Adrenal gland (tissue), 12 donors: ENCODE data around the gene TUBB2A. TPM values are rescaled to one million over a fixed set of nuclear protein-coding genes. Genes with fewer than 3 reads are reported as not detected.

Experiments
- DNase-seq, 7 donors: peaks; one replicate each; pipeline ENCODE4 v3.0.0-alpha.2; 2019 to 2020
- H3K27ac ChIP-seq, 5 donors: fragments of 200-600 bp; sonication (generic) in 4 of 5; 1 replicate in 3 of 5; 2 replicates in 2 of 5; pipeline versions ENCODE4 v1.5.1 to v1.8.0; 2016 to 2020; ENCODE audit warnings: mild to moderate bottlenecking in 1 of 5
- H3K27me3 ChIP-seq: fragments of 200-600 bp; 2 replicates; pipeline ENCODE4 v1.8.0; 2021
- H3K36me3 ChIP-seq, 2 donors: fragments of 200-600 bp; replicated peaks in 1 of 2; 1 replicate in 1 of 2; 2 replicates in 1 of 2; pipeline versions ENCODE4 v1.5.1 to v1.8.0; 2018 to 2022
- H3K4me1 ChIP-seq, 2 donors: fragments of 200-600 bp; replicated peaks in 1 of 2; 1 replicate in 1 of 2; 2 replicates in 1 of 2; pipeline versions ENCODE4 v1.5.1 to v1.8.0; 2018 to 2021
- H3K4me3 ChIP-seq, 4 donors: fragments of 200-600 bp; sonication (generic) in 3 of 4; one replicate each; pipeline ENCODE4 v1.5.1; 2016 to 2018
- H3K9me3 ChIP-seq, 3 donors: fragments of 200-600 bp; sonication (generic) in 1 of 3; replicated peaks in 1 of 3; 1 replicate in 2 of 3; 2 replicates in 1 of 3; pipeline versions ENCODE4 v1.5.1 to v1.8.0; 2016 to 2021
- CTCF ChIP-seq, 6 experiments: fragments of 450-650 bp in 4 of 6; fragments of 200-600 bp in 2 of 6; sonication (generic) in 1 of 6; IDR thresholded peaks; 1 replicate in 5 of 6; 2 replicates in 1 of 6; pipeline versions ENCODE4 v1.5.1 to v1.8.0; 2016 to 2021; ENCODE audit warnings: antibody characterized with exemption in 6 of 6, mild to moderate bottlenecking in 2 of 6, moderate library complexity in 1 of 6
- POLR2A ChIP-seq, 2 donors: fragments of 450-650 bp; IDR thresholded peaks; one replicate each; pipeline ENCODE4 v1.6.1; 2017; ENCODE audit warnings: antibody characterized with exemption in 2 of 2, mild to moderate bottlenecking in 2 of 2, moderate library complexity in 1 of 2
- WGBS, 4 donors: extraction: QIAGEN DNeasy Blood & Tissue Kit in 2 of 4; methylation state at CpG; one replicate each; pipeline versions ENCODE4 v1.1.5 to v1.1.7; 2013 to 2017; 5-methylcytosine and 5-hydroxymethylcytosine counted together
- intact Hi-C, 2 donors: fragments of 100-400 bp; cut with DNase I; formaldehyde crosslinking; loops; one replicate each; pipeline versions ENCODE4 v1.14.1 to v1.15.0; 2022 to 2023
- polyA plus RNA-seq, 3 donors: library from polyadenylated mRNA; stranded (reverse); fragments of 200-250 nt in 2 of 3; fragments of 350-450 nt in 1 of 3; fragmentation: Illumina TruSeq in 1 of 3; extraction: RNeasy Lipid Tissue Mini Kit (QIAGEN cat#74804) in 1 of 3; gene quantifications; one replicate each; pipeline ENCODE4 v1.2.3, GENCODE V29; 2013 to 2014
- total RNA-seq, 9 donors: library from RNA; depleted of rRNA in 4 of 9; stranded (reverse); fragments of >200 nt in 4 of 9; fragments of 120-200 nt in 1 of 9; fragmentation: NEBNext Ultra II Directional in 1 of 9; extraction: Animal tissue kit (Norgen Biotek cat#: 25700) in 1 of 9; gene quantifications; one replicate each; pipeline versions ENCODE4 v1.1.0 to v1.2.4, GENCODE V29; 2013 to 2023
- donor health status: healthy with polysubstance abuse.
- donor health status: Bipolar disorder and iron deficiency.
- donor health status: DM: yes; HTN: yes; CAD: no.
- donor health status: DM: no; HTN: no; CAD: no.
- donor health status: DM: no; HTN: no; CAD: no.
- donor health status: DM: yes; HTN: yes; CAD: no.

The TUBB2A gene
- total and polyA plus RNA-seq, 12 donors: 6.4 to 59.9 (median 16.0) TPM

- DNase-seq: no peak
- Histone ChIP-seq H3K27ac (no peak overlapping the region), H3K4me1 (peaks cover 0 to 4% of the 10 kb centered on the region in 2 donors), H3K4me3 (no peak overlapping the region), H3K9me3 (no peaks in the 10 kb centered on the region), H3K36me3 (peaks cover 0 to 9% of the 10 kb centered on the region in 2 donors), H3K27me3 (no peaks in the 10 kb centered on the region)
- TF ChIP-seq CTCF (IDR thresholded peaks at IDR 0.05) (no peak), POLR2A (IDR thresholded peaks at IDR 0.05) (no peak)
- WGBS, 4 donors: 85 to 91% (median 90%) methylated on average over 13 of the region's 13 CpGs
- intact Hi-C loops: loop anchor here in 1 of 2 donors (10.0 kb wide), 1 partner anchor 599 kb away; no protein-coding TSS in a partner anchor
These were observed 21.6 kb downstream of the TUBB2A start for GRCh38 chr6:3135668-3136291.

DNA sequence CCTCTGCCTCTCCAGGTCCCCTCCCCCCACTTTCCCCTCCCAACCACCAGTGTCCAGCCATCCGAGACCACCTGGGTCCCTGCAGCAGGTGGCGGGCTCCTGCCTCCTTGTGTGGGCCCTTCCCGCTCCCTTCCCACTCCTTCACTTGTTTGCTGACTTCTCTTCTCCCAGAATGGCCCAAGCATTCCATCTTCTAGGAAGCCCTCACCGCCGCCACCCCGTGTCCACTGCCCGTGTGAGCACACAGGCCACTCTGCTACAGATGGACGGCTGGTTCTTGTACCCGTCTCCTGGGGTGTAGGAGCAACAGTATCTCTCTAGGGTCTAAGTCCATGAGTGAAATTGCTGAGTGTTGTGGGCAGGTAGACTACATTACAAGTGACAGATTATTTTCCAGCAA is 23.8 kb downstream of the TUBB2A start:
- TF ChIP-seq CTCF (IDR thresholded peaks at IDR 0.05): no peak
- TF ChIP-seq POLR2A (IDR thresholded peaks at IDR 0.05): no peak
- Histone ChIP-seq H3K36me3 (peaks cover 0 to 6% of the 10 kb centered on the region in 2 donors), H3K4me3 (no peak overlapping the region), H3K27me3 (no peaks in the 10 kb centered on the region), H3K27ac (no peak overlapping the region), H3K9me3 (no peaks in the 10 kb centered on the region), H3K4me1 (peaks cover 0 to 4% of the 10 kb centered on the region in 2 donors)
- no peak for DNase-seq
- intact Hi-C loops: loop anchor here in 1 of 2 donors (10.0 kb wide), 1 partner anchor 601 kb away; no protein-coding TSS in a partner anchor
- 94 to 97% (median 96%) methylated on average over 9 of the region's 9 CpGs for WGBS, 4 donors

DNA sequence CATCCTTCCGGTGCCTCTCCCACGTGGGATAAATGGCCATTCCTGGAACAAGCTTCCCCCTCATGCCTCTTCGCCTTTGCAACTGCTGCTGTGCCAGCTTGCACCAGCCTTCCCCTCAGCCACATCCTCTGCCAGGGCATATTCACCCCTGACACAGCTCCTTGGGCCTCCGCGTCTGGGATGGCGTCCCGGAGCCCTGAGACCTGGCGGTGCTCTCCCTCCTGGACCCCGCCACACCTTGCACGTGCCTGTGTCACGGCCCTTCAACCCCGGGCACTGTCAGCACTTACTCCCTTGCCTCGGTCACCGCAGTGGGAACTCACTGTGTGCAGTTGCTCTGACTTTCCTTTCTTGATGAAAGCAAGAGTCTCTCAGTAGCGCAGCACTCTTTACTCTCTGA is 25.6 kb downstream of the TUBB2A start:
- no peaks in the 10 kb centered on the region for H3K9me3 ChIP-seq
- no peak overlapping the region for H3K27ac ChIP-seq
- intact Hi-C loops: loop anchor here in 1 of 2 donors (10.0 kb wide), 1 partner anchor 603 kb away; no protein-coding TSS in a partner anchor
- H3K27me3 ChIP-seq: no peaks in the 10 kb centered on the region
- H3K4me1 ChIP-seq: no peaks in the 10 kb centered on the region
- TF ChIP-seq CTCF (IDR thresholded peaks at IDR 0.05): no peak
- TF ChIP-seq POLR2A (IDR thresholded peaks at IDR 0.05): no peak
- H3K4me3 ChIP-seq: no peak overlapping the region
- 94 to 97% (median 95%) methylated on average over 11 to 15 of the region's 15 CpGs for WGBS, 4 donors
- H3K36me3 ChIP-seq: no peaks in the 10 kb centered on the region
- no peak for DNase-seq

- DNase-seq: no peak
- H3K36me3 ChIP-seq: no peaks in the 10 kb centered on the region
- no peak overlapping the region for H3K27ac ChIP-seq
- H3K27me3 ChIP-seq: no peaks in the 10 kb centered on the region
- no peaks in the 10 kb centered on the region for H3K9me3 ChIP-seq
- no peak for TF ChIP-seq POLR2A (IDR thresholded peaks at IDR 0.05)
- TF ChIP-seq CTCF (IDR thresholded peaks at IDR 0.05): no peak
- intact Hi-C loops: loop anchor here (5.0 kb wide), 1 partner anchor 124 kb away; no protein-coding TSS in a partner anchor
- H3K4me3 ChIP-seq: no peak overlapping the region
- H3K4me1 ChIP-seq: no peaks in the 10 kb centered on the region
- 93 to 95% (median 94%) methylated on average over 15 of the region's 15 CpGs for WGBS, 4 donors
These were observed 28.8 kb downstream of the TUBB2A start for GRCh38 chr6:3128356-3129108.
